Muscle layer of colon (tissue), 2 donors: ENCODE data around the gene INAFM2.

ENCODE experiments used
- H3K27ac ChIP-seq: one replicate; pipeline ENCODE4 v1.7.0; 2013; ENCODE audit warnings: low read depth, mild to moderate bottlenecking, low read length, moderate library complexity
- H3K27me3 ChIP-seq, 2 donors: one replicate each; pipeline ENCODE4 v1.7.0; 2013; ENCODE audit warnings: low read length in 2 of 2, mild to moderate bottlenecking in 2 of 2; ENCODE audit not compliant: insufficient read depth in 2 of 2, control insufficient read depth in 1 of 2
- H3K36me3 ChIP-seq: one replicate; pipeline ENCODE4 v1.7.0; 2013; ENCODE audit warnings: mild to moderate bottlenecking, low read length; ENCODE audit not compliant: insufficient read depth
- H3K4me1 ChIP-seq: one replicate; pipeline ENCODE4 v1.7.0; 2013; ENCODE audit warnings: mild to moderate bottlenecking, low read length; ENCODE audit not compliant: insufficient read depth
- H3K4me3 ChIP-seq, 2 donors: one replicate each; pipeline ENCODE4 v1.7.0; 2013; ENCODE audit warnings: low read length in 2 of 2, low read depth in 1 of 2, mild to moderate bottlenecking in 1 of 2, moderate library complexity in 1 of 2
- H3K9ac ChIP-seq: one replicate; pipeline ENCODE4 v1.7.0; 2013; ENCODE audit warnings: low read length
- H3K9me3 ChIP-seq: one replicate; pipeline ENCODE4 v1.7.0; 2013; ENCODE audit warnings: mild to moderate bottlenecking, low read length
- donor health status: abdominal sarcoma.
- donor health status: Adenocarcinoma of cecum.

INAFM2 gene

GRCh38 chr15:40323953-40324937, 753 bp downstream of the INAFM2 start:
- H3K9ac ChIP-seq = peak overlapping the region; percentile 70
- H3K36me3 ChIP-seq = peaks cover 15% of the 10 kb centered on the region
- no peaks in the 10 kb centered on the region for H3K27me3 ChIP-seq
- H3K4me3 ChIP-seq = peak overlapping the region; percentile 71 to 85
- H3K4me1 ChIP-seq = peaks cover 51% of the 10 kb centered on the region
- peak overlapping the region; percentile 94 for H3K27ac ChIP-seq
- no peaks in the 10 kb centered on the region for H3K9me3 ChIP-seq

GRCh38 chr15:40325188-40325587, 1.7 kb downstream of the INAFM2 start:
- H3K9ac ChIP-seq = peak overlapping the region; percentile 70
- H3K4me1 ChIP-seq = peaks cover 61% of the 10 kb centered on the region
- H3K27ac ChIP-seq = peak overlapping the region; percentile 94

GRCh38 chr15:40325700-40326099, 2.2 kb downstream of the INAFM2 start:
- peaks cover 15% of the 10 kb centered on the region for H3K36me3 ChIP-seq
- peak overlapping the region; percentile 70 for H3K9ac ChIP-seq
- H3K27ac ChIP-seq = peak overlapping the region; percentile 94
- H3K4me1 ChIP-seq = peaks cover 66% of the 10 kb centered on the region
- H3K9me3 ChIP-seq = no peaks in the 10 kb centered on the region
- H3K4me3 ChIP-seq = peak overlapping the region; percentile 71 to 85
- H3K27me3 ChIP-seq = no peaks in the 10 kb centered on the region

More at GRCh38 chr15:40325188-40325587, 1.7 kb downstream of the INAFM2 start:
- Histone ChIP-seq H3K4me3 (peak overlapping the region; percentile 71 to 85), H3K36me3 (peaks cover 15% of the 10 kb centered on the region), H3K27me3 (no peaks in the 10 kb centered on the region), H3K9me3 (no peaks in the 10 kb centered on the region)

GRCh38 chr15:40327457-40327856, 4.0 kb downstream of the INAFM2 start:
- no peaks in the 10 kb centered on the region for H3K9me3 ChIP-seq
- H3K9ac ChIP-seq = peak overlapping the region; percentile 70
- no peaks in the 10 kb centered on the region for H3K27me3 ChIP-seq
- H3K36me3 ChIP-seq = peaks cover 18% of the 10 kb centered on the region
- peak overlapping the region; percentile 84 for H3K27ac ChIP-seq
- H3K4me3 ChIP-seq = peak overlapping the region in 1 of 2 donors; percentile 71
- H3K4me1 ChIP-seq = peaks cover 72% of the 10 kb centered on the region

GRCh38 chr15:40328176-40328575, 4.7 kb downstream of the INAFM2 start:
- Histone ChIP-seq H3K27me3 (no peaks in the 10 kb centered on the region), H3K9me3 (no peaks in the 10 kb centered on the region), H3K4me3 (peak overlapping the region in 1 of 2 donors; percentile 71), H3K27ac (peak overlapping the region; percentile 84), H3K36me3 (peaks cover 18% of the 10 kb centered on the region), H3K9ac (peak overlapping the region; percentile 70), H3K4me1 (peaks cover 73% of the 10 kb centered on the region)

- peaks cover 76% of the 10 kb centered on the region for H3K4me1 ChIP-seq
- H3K9ac ChIP-seq = peak overlapping the region; percentile 70
- H3K36me3 ChIP-seq = peaks cover 18% of the 10 kb centered on the region
- H3K9me3 ChIP-seq = no peaks in the 10 kb centered on the region
- peak overlapping the region in 1 of 2 donors; percentile 71 for H3K4me3 ChIP-seq
- no peaks in the 10 kb centered on the region for H3K27me3 ChIP-seq
- peak overlapping the region; percentile 84 for H3K27ac ChIP-seq
These were observed 5.3 kb downstream of the INAFM2 start for GRCh38 chr15:40328751-40329150.

GRCh38 chr15:40329804-40330203, 6.3 kb downstream of the INAFM2 start:
- peaks cover 87% of the 10 kb centered on the region for H3K4me1 ChIP-seq
- no peak overlapping the region for H3K9ac ChIP-seq
- H3K27me3 ChIP-seq = no peaks in the 10 kb centered on the region
- H3K4me3 ChIP-seq = no peak overlapping the region
- peaks cover 19% of the 10 kb centered on the region for H3K36me3 ChIP-seq
- no peaks in the 10 kb centered on the region for H3K9me3 ChIP-seq
- peak overlapping the region; percentile 84 for H3K27ac ChIP-seq

- H3K4me1 ChIP-seq = peaks cover 91% of the 10 kb centered on the region
- H3K27me3 ChIP-seq = no peaks in the 10 kb centered on the region
- peak overlapping the region; percentile 95 for H3K27ac ChIP-seq
- no peak overlapping the region for H3K4me3 ChIP-seq
- H3K36me3 ChIP-seq = peaks cover 25% of the 10 kb centered on the region
- H3K9ac ChIP-seq = peak overlapping the region; percentile 55
- no peaks in the 10 kb centered on the region for H3K9me3 ChIP-seq
These were observed 6.9 kb downstream of the INAFM2 start for GRCh38 chr15:40330368-40330836.

GRCh38 chr15:40331026-40331425, 7.5 kb downstream of the INAFM2 start:
- H3K9ac ChIP-seq = peak overlapping the region; percentile 55
- no peaks in the 10 kb centered on the region for H3K9me3 ChIP-seq
- no peaks in the 10 kb centered on the region for H3K27me3 ChIP-seq
- H3K27ac ChIP-seq = peak overlapping the region; percentile 95
- no peak overlapping the region for H3K4me3 ChIP-seq
- peaks cover 94% of the 10 kb centered on the region for H3K4me1 ChIP-seq
- peaks cover 31% of the 10 kb centered on the region for H3K36me3 ChIP-seq

- Histone ChIP-seq H3K27ac (peak overlapping the region; percentile 95), H3K9ac (no peak overlapping the region), H3K36me3 (peaks cover 33% of the 10 kb centered on the region), H3K4me1 (peaks cover 94% of the 10 kb centered on the region), H3K4me3 (no peak overlapping the region), H3K27me3 (no peaks in the 10 kb centered on the region), H3K9me3 (no peaks in the 10 kb centered on the region)
These were observed 8.1 kb downstream of the INAFM2 start for GRCh38 chr15:40331637-40332036.

- Histone ChIP-seq H3K9ac (no peak overlapping the region), H3K4me3 (no peak overlapping the region), H3K36me3 (peaks cover 31% of the 10 kb centered on the region), H3K27ac (peak overlapping the region; percentile 95), H3K27me3 (no peaks in the 10 kb centered on the region), H3K9me3 (no peaks in the 10 kb centered on the region), H3K4me1 (peaks cover 94% of the 10 kb centered on the region)
These were observed 8.8 kb downstream of the INAFM2 start for GRCh38 chr15:40332113-40332781.
